Mammary epithelial cell (primary cell): ENCODE measurements around the gene BAZ1B.

Experiments used
- EZH2 ChIP-seq: IDR thresholded peaks from 2 replicates; pipeline ENCODE4 v1.6.1; 2012; ENCODE audit warnings: low read length, inconsistent platforms, borderline replicate concordance
- TF ChIP-seq, protein P1 (sequence below), 2 donors: IDR thresholded peaks in 1 of 2; conservative IDR thresholded peaks in 1 of 2; 2 replicates each; pipeline ENCODE4 v1.5.1; 2011 to 2012; ENCODE audit warnings: inconsistent platforms in 2 of 2, low read length in 2 of 2, mild to moderate bottlenecking in 2 of 2, control low read depth in 1 of 2, low read depth in 1 of 2; ENCODE audit not compliant: insufficient read depth in 1 of 2; ENCODE audit errors: extremely low read depth in 1 of 2

DNA sequence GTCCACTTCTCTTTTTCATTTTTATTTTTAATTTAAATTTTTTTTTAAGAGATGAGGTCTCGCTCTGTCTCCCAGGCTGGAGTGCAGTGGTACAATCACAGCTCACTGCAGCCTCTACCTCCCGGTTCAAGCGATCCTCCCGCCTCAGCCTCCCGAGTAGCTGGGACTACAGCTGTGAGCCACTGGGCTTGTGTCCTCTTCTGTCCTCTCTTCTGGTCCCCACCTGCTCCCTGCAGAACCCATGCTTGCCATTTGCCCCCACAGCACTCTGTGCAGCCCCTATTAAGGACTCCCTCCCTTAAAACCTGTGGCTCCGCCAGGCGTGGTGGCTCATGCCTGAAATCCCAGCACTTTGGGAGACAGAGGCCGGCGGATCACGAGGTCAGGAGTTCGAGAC, 97.6 kb downstream of the BAZ1B start:
- TF ChIP-seq EZH2: no peak
- TF ChIP-seq, protein P1, sequence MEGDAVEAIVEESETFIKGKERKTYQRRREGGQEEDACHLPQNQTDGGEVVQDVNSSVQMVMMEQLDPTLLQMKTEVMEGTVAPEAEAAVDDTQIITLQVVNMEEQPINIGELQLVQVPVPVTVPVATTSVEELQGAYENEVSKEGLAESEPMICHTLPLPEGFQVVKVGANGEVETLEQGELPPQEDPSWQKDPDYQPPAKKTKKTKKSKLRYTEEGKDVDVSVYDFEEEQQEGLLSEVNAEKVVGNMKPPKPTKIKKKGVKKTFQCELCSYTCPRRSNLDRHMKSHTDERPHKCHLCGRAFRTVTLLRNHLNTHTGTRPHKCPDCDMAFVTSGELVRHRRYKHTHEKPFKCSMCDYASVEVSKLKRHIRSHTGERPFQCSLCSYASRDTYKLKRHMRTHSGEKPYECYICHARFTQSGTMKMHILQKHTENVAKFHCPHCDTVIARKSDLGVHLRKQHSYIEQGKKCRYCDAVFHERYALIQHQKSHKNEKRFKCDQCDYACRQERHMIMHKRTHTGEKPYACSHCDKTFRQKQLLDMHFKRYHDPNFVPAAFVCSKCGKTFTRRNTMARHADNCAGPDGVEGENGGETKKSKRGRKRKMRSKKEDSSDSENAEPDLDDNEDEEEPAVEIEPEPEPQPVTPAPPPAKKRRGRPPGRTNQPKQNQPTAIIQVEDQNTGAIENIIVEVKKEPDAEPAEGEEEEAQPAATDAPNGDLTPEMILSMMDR (conservative IDR thresholded peaks at IDR 0.05 in 1 of 2, IDR thresholded peaks at IDR 0.05 in 1 of 2; ENCODE audit: extremely low read depth in 1 of 2, insufficient read depth in 1 of 2, low read depth in 1 of 2, low read length in 2 of 2): no peak
